NCI-H510A treated with DMSO at 0.1 percent for 48 hours (cell line): ENCODE results near the gene HOXA7.

Experiments
- DNase-seq: peaks from one replicate; lab custom pipeline; 2025; lab: John Stamatoyannopoulos, UW

The HOXA7 gene

GRCh38 chr7:27106901-27107240, 49.6 kb downstream of the HOXA7 start:
- DNase-seq, result no peak

- no peak for DNase-seq
Measured at GRCh38 chr7:27106181-27106900, 50.1 kb downstream of the HOXA7 start.

- DNase-seq, result no peak
Measured at GRCh38 chr7:27105301-27106031, 51.0 kb downstream of the HOXA7 start.

GRCh38 chr7:27104341-27105058, 52.0 kb downstream of the HOXA7 start:
- no peak for DNase-seq
